SK-N-SH (cell line): ENCODE measurements around the gene IFNLR1. TPM values are rescaled to one million over a fixed set of nuclear protein-coding genes. Genes with fewer than 3 reads are reported as not detected.

Experiments used
- CTCF ChIA-PET: fragments of 300-600, 350-600 bp; formaldehyde crosslinking; extraction: SDS; loops from one replicate; lab custom pipeline; 2021; lab: Yijun Ruan, JAX
- POLR2A ChIA-PET: fragments of 350-600 bp; sonication (Branson Sonifier 250); formaldehyde crosslinking; extraction: SDS; loops from one replicate; lab custom pipeline; 2020; ENCODE audit warnings: antibody characterized with exemption, inconsistent platforms; lab: Yijun Ruan, JAX
- DNase-seq: peaks from one replicate; pipeline ENCODE4 v3.0.0; 2012
- H2AFZ ChIP-seq: fragments of 200-600 bp; sonication (generic); 2 replicates; pipeline ENCODE4 v1.8.1; 2016; ENCODE audit warnings: antibody characterized with exemption, mild to moderate bottlenecking, low read depth
- H3F3A ChIP-seq: fragments of 200-600 bp; sonication (generic); replicated peaks from 2 replicates; pipeline ENCODE3; 2016; ENCODE audit warnings: antibody characterized with exemption, mild to moderate bottlenecking; ENCODE audit not compliant: insufficient read depth
- H3K27ac ChIP-seq, 2 experiments: fragments of 200-500 bp in 1 of 2; fragments of 200-600 bp in 1 of 2; sonication (Bioruptor generic) in 1 of 2; sonication (generic), shearing (Covaris generic) in 1 of 2; 2 replicates each; pipeline versions ENCODE4 v1.5.1 to v1.6.1; 2014 to 2016; ENCODE audit warnings: low read depth in 2 of 2, inconsistent platforms in 1 of 2, low read length in 1 of 2, mild to moderate bottlenecking in 1 of 2, mixed read lengths in 1 of 2
- H3K27me3 ChIP-seq: fragments of 200-600 bp; sonication (generic), shearing (Covaris generic); 2 replicates; pipeline ENCODE4 v1.6.1; 2016; ENCODE audit warnings: mixed run types; ENCODE audit not compliant: insufficient read depth
- H3K36me3 ChIP-seq, 2 experiments: fragments of 200-500 bp in 1 of 2; fragments of 200-600 bp in 1 of 2; sonication (Bioruptor generic) in 1 of 2; sonication (generic) in 1 of 2; replicated peaks in 1 of 2; 2 replicates each; pipeline versions ENCODE3 to v1.5.1; 2014 to 2016; ENCODE audit warnings: low read length in 1 of 2, mild to moderate bottlenecking in 1 of 2; ENCODE audit not compliant: insufficient read depth in 2 of 2, control insufficient read depth in 1 of 2
- H3K4me1 ChIP-seq, 2 experiments: fragments of 200-500 bp in 1 of 2; fragments of 200-600 bp in 1 of 2; sonication (Bioruptor generic) in 1 of 2; sonication (generic), shearing (Covaris generic) in 1 of 2; 2 replicates each; pipeline versions ENCODE4 v1.5.1 to v1.6.1; 2014 to 2016; ENCODE audit warnings: low read depth in 1 of 2, low read length in 1 of 2, mixed run types in 1 of 2; ENCODE audit not compliant: insufficient read depth in 2 of 2, control insufficient read depth in 1 of 2
- H3K4me2 ChIP-seq: fragments of 200-600 bp; sonication (generic), shearing (Covaris generic); 2 replicates; pipeline ENCODE4 v1.6.1; 2017; ENCODE audit warnings: mixed run types
- H3K4me3 ChIP-seq, 2 experiments: fragments of 200-500 bp in 1 of 2; fragments of 200-600 bp in 1 of 2; sonication (Bioruptor generic) in 1 of 2; sonication (generic), shearing (Covaris generic) in 1 of 2; 2 replicates each; pipeline versions ENCODE4 v1.5.1 to v1.8.1; 2014 to 2016; ENCODE audit warnings: low read depth in 2 of 2, inconsistent platforms in 1 of 2, low read length in 1 of 2, mild to moderate bottlenecking in 1 of 2, mixed read lengths in 1 of 2, moderate library complexity in 1 of 2
- H3K79me2 ChIP-seq: fragments of 200-600 bp; sonication (generic); 2 replicates; pipeline ENCODE4 v1.8.1; 2017; ENCODE audit warnings: mild to moderate bottlenecking; ENCODE audit not compliant: insufficient read depth
- H3K9ac ChIP-seq: fragments of 200-600 bp; sonication (generic); 2 replicates; pipeline ENCODE4 v1.6.1; 2017; ENCODE audit warnings: mixed run types
- H3K9me2 ChIP-seq: fragments of 200-600 bp; sonication (generic); 2 replicates; pipeline ENCODE4 v1.6.1; 2017; ENCODE audit warnings: mixed run types
- H3K9me3 ChIP-seq: fragments of 200-600 bp; sonication (generic); 2 replicates; pipeline ENCODE4 v1.6.1; 2017; ENCODE audit warnings: mixed run types, mild to moderate bottlenecking, moderate library complexity
- H4K20me1 ChIP-seq: fragments of 200-600 bp; sonication (generic); 2 replicates; pipeline ENCODE4 v1.6.1; 2017; ENCODE audit warnings: mild to moderate bottlenecking, mixed run types; ENCODE audit not compliant: insufficient read depth
- ELF1 ChIP-seq: IDR thresholded peaks from 2 replicates; pipeline ENCODE4 v1.4.0; 2012
- FOXM1 ChIP-seq: IDR thresholded peaks from 2 replicates; pipeline ENCODE4 v1.4.0; 2012; ENCODE audit warnings: low read depth, mild to moderate bottlenecking
- GABPA ChIP-seq: IDR thresholded peaks from 2 replicates; pipeline ENCODE4 v1.4.0; 2012; ENCODE audit warnings: low read depth, mild to moderate bottlenecking
- GATA2 ChIP-seq: sonication (generic); formaldehyde crosslinking; IDR thresholded peaks from 2 replicates; pipeline ENCODE4 v1.5.0; 2020; ENCODE audit warnings: mild to moderate bottlenecking, missing genetic modification reagents
- MEF2A ChIP-seq: IDR thresholded peaks from 2 replicates; pipeline ENCODE4 v1.4.0; 2012; ENCODE audit warnings: low read depth, borderline replicate concordance
- MXI1 ChIP-seq: IDR thresholded peaks from 2 replicates; pipeline ENCODE4 v1.6.1; 2012; ENCODE audit warnings: mild to moderate bottlenecking, low read depth, low read length, improper control_type of control experiment
- NRF1 ChIP-seq: IDR thresholded peaks from 2 replicates; pipeline ENCODE4 v1.6.1; 2012; ENCODE audit warnings: low read depth, mild to moderate bottlenecking, low read length
- RAD21 ChIP-seq: IDR thresholded peaks from 2 replicates; pipeline ENCODE4 v1.6.1; 2012; ENCODE audit warnings: mild to moderate bottlenecking, low read length
- RCOR1 ChIP-seq: fragments of 150-350 bp; IDR thresholded peaks from 2 replicates; pipeline ENCODE4 v1.6.1; 2017; ENCODE audit warnings: antibody characterized with exemption, low read length
- RXRA ChIP-seq: IDR thresholded peaks from 2 replicates; pipeline ENCODE4 v1.4.0; 2012; ENCODE audit warnings: low read depth, mild to moderate bottlenecking, borderline replicate concordance
- TAF1 ChIP-seq: IDR thresholded peaks from 2 replicates; pipeline ENCODE4 v1.6.1; 2012; ENCODE audit warnings: low read depth, mild to moderate bottlenecking, low read length, moderate library complexity, borderline replicate concordance
- TEAD4 ChIP-seq: IDR thresholded peaks from 2 replicates; pipeline ENCODE4 v1.4.0; 2012; ENCODE audit warnings: mild to moderate bottlenecking, borderline replicate concordance; ENCODE audit not compliant: insufficient read depth
- WGBS: methylation state at CpG from one replicate; pipeline ENCODE4 v1.1.6; 2017; ENCODE audit warnings: low lambda C conversion rate; 5-methylcytosine and 5-hydroxymethylcytosine counted together
- polyA plus RNA-seq, 3 experiments: library from polyadenylated mRNA; depleted of rRNA; stranded (reverse); fragments of >200 nt; gene quantifications; 2 replicates each; pipeline ENCODE4 v1.2.3, GENCODE V29; 2012
- TF ChIP-seq, protein P1 (sequence below): fragments of 150-350 bp; IDR thresholded peaks from 2 replicates; pipeline ENCODE4 v1.6.1; 2017; ENCODE audit warnings: antibody characterized with exemption, low read length, low read depth, borderline replicate concordance
- TF ChIP-seq, protein P2 (sequence below): IDR thresholded peaks from 2 replicates; pipeline ENCODE4 v1.6.1; 2012; ENCODE audit warnings: mild to moderate bottlenecking, low read depth, low read length, moderate library complexity
- TF ChIP-seq, protein P3 (sequence below): IDR thresholded peaks from 2 replicates; pipeline ENCODE4 v1.4.0; 2012; ENCODE audit warnings: low read depth, borderline replicate concordance

The IFNLR1 gene
- polyA plus RNA-seq, 1 of the 3 experiments (the other 2 are of a cell fraction) = 0.30 TPM

DNA sequence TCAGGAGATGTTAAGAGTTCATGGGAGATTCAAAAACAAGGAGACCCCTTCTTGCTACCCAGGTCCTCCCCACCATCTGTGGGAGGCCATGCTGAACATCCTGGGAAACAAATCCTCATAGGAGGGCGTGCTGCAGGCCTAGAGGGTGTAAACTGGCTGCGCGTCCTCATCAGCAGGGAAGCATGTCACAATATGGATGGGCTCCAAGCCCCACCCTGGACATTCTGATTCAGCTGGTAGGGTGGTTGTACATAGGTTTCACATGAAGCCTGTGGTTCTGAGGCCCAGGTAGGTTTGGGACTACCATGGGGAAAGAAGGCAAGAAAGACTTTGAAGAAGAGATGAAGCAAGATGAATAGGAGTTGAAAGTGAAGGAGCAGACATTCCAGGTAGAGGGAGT lies 44.6 kb upstream of the IFNLR1 start:
- H4K20me1 ChIP-seq = no peaks in the 10 kb centered on the region
- no peak for TF ChIP-seq TAF1
- no peak for TF ChIP-seq MXI1
- TF ChIP-seq RCOR1 = no peak
- TF ChIP-seq RAD21 = no peak
- TF ChIP-seq RXRA = no peak
- TF ChIP-seq, protein P1, sequence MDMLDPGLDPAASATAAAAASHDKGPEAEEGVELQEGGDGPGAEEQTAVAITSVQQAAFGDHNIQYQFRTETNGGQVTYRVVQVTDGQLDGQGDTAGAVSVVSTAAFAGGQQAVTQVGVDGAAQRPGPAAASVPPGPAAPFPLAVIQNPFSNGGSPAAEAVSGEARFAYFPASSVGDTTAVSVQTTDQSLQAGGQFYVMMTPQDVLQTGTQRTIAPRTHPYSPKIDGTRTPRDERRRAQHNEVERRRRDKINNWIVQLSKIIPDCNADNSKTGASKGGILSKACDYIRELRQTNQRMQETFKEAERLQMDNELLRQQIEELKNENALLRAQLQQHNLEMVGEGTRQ = no peak
- TF ChIP-seq GABPA = no peak
- TF ChIP-seq, protein P2, sequence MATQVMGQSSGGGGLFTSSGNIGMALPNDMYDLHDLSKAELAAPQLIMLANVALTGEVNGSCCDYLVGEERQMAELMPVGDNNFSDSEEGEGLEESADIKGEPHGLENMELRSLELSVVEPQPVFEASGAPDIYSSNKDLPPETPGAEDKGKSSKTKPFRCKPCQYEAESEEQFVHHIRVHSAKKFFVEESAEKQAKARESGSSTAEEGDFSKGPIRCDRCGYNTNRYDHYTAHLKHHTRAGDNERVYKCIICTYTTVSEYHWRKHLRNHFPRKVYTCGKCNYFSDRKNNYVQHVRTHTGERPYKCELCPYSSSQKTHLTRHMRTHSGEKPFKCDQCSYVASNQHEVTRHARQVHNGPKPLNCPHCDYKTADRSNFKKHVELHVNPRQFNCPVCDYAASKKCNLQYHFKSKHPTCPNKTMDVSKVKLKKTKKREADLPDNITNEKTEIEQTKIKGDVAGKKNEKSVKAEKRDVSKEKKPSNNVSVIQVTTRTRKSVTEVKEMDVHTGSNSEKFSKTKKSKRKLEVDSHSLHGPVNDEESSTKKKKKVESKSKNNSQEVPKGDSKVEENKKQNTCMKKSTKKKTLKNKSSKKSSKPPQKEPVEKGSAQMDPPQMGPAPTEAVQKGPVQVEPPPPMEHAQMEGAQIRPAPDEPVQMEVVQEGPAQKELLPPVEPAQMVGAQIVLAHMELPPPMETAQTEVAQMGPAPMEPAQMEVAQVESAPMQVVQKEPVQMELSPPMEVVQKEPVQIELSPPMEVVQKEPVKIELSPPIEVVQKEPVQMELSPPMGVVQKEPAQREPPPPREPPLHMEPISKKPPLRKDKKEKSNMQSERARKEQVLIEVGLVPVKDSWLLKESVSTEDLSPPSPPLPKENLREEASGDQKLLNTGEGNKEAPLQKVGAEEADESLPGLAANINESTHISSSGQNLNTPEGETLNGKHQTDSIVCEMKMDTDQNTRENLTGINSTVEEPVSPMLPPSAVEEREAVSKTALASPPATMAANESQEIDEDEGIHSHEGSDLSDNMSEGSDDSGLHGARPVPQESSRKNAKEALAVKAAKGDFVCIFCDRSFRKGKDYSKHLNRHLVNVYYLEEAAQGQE = no peak
- no peak for TF ChIP-seq MEF2A
- no peak for TF ChIP-seq FOXM1
- TF ChIP-seq GATA2 (CRISPR knock-in tag) = no peak
- TF ChIP-seq TEAD4 = no peak
- TF ChIP-seq, protein P3, sequence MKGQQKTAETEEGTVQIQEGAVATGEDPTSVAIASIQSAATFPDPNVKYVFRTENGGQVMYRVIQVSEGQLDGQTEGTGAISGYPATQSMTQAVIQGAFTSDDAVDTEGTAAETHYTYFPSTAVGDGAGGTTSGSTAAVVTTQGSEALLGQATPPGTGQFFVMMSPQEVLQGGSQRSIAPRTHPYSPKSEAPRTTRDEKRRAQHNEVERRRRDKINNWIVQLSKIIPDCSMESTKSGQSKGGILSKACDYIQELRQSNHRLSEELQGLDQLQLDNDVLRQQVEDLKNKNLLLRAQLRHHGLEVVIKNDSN = no peak
- TF ChIP-seq NRF1 = no peak
- no peak for TF ChIP-seq ELF1
- TF ChIP-seq, all 33 proteins: peak for 0
- no peaks in the 10 kb centered on the region for H3K9me2 ChIP-seq
- no peaks in the 10 kb centered on the region for H3K79me2 ChIP-seq
- no peaks in the 10 kb centered on the region for H3K9me3 ChIP-seq
- POLR2A ChIA-PET = no interaction called here
- CTCF ChIA-PET = no interaction called here
- DNase-seq = no peak
- 79% methylated on average over 3 of the region's 3 CpGs for WGBS
- H3K36me3 ChIP-seq = no peaks in the 10 kb centered on the region
- H3K4me3 ChIP-seq = no peak overlapping the region
- no peak overlapping the region for H2AFZ ChIP-seq
- H3K4me2 ChIP-seq = no peak overlapping the region
- no peak overlapping the region for H3K9ac ChIP-seq
- H3K27ac ChIP-seq = no peak overlapping the region
- no peaks in the 10 kb centered on the region for H3K27me3 ChIP-seq
- H3K4me1 ChIP-seq = no peaks in the 10 kb centered on the region
- H3F3A ChIP-seq = no peaks in the 10 kb centered on the region
